Neural cell (in vitro differentiated cells): Measurements from ENCODE around the gene MRE11. TPM values are rescaled to one million over a fixed set of nuclear protein-coding genes. Genes with fewer than 3 reads are reported as not detected.

Source experiments
- H2AFZ ChIP-seq: fragments of 200-600, 300-800 bp; sonication (generic), shearing (Covaris generic); 2 replicates; pipeline ENCODE4 v1.6.0; 2014; ENCODE audit warnings: low read depth, mild to moderate bottlenecking, antibody characterized with exemption, low read length, moderate library complexity
- H3F3A ChIP-seq: fragments of 200-600 bp; shearing (Covaris generic); 2 replicates; pipeline ENCODE4 v1.6.1; 2016; ENCODE audit warnings: mild to moderate bottlenecking, moderate library complexity, mixed read lengths, antibody characterized with exemption, low read length; ENCODE audit not compliant: insufficient read depth, poor library complexity, severe bottlenecking
- H3K27ac ChIP-seq: fragments of 200-600, 300-800 bp; sonication (generic), shearing (Covaris generic); 2 replicates; pipeline ENCODE4 v1.5.1; 2014; ENCODE audit warnings: mild to moderate bottlenecking, low read length, moderate library complexity
- H3K27me3 ChIP-seq: fragments of 300-800, 200-600 bp; sonication (generic), shearing (Covaris generic); 2 replicates; pipeline ENCODE4 v1.6.0; 2014; ENCODE audit warnings: mild to moderate bottlenecking, low read depth, low read length, moderate library complexity; ENCODE audit not compliant: insufficient read depth
- H3K36me3 ChIP-seq: fragments of 300-800, 200-600 bp; sonication (generic), shearing (Covaris generic); 2 replicates; pipeline ENCODE4 v1.5.1; 2014; ENCODE audit warnings: mild to moderate bottlenecking, antibody characterized with exemption, low read length, moderate library complexity; ENCODE audit not compliant: insufficient read depth
- H3K4me2 ChIP-seq: fragments of 300-800, 200-600 bp; sonication (generic), shearing (Covaris generic); 2 replicates; pipeline ENCODE4 v1.6.0; 2014; ENCODE audit warnings: mild to moderate bottlenecking, low read length
- H3K4me3 ChIP-seq: fragments of 300-800, 200-600 bp; sonication (generic), shearing (Covaris generic); 2 replicates; pipeline ENCODE4 v1.5.1; 2014; ENCODE audit warnings: mild to moderate bottlenecking, low read length, moderate library complexity
- H3K79me2 ChIP-seq: fragments of 200-600 bp; shearing (Covaris generic); replicated peaks from 2 replicates; pipeline ENCODE4 v1.6.0; 2014; ENCODE audit warnings: mild to moderate bottlenecking, low read length, moderate library complexity; ENCODE audit not compliant: insufficient read depth
- H3K9ac ChIP-seq: fragments of 300-800, 200-600 bp; sonication (generic), shearing (Covaris generic); 2 replicates; pipeline ENCODE4 v1.6.1; 2016; ENCODE audit warnings: mild to moderate bottlenecking, low read length, mixed read lengths
- H3K9me2 ChIP-seq: fragments of 200-600 bp; shearing (Covaris generic); 2 replicates; pipeline ENCODE4 v1.6.1; 2016; ENCODE audit warnings: mild to moderate bottlenecking, low read length, mixed read lengths; ENCODE audit not compliant: insufficient read depth
- H3K9me3 ChIP-seq: fragments of 200-600, 300-800 bp; sonication (generic), shearing (Covaris generic); 2 replicates; pipeline ENCODE4 v1.6.1; 2016; ENCODE audit warnings: mild to moderate bottlenecking, mixed run types, low read length, moderate library complexity, mixed read lengths
- H4K20me1 ChIP-seq: fragments of 200-600 bp; shearing (Covaris generic); 2 replicates; pipeline ENCODE4 v1.6.1; 2016; ENCODE audit warnings: mild to moderate bottlenecking, mixed run types; ENCODE audit not compliant: insufficient read depth
- EP300 ChIP-seq: fragments of 450-650 bp; conservative IDR thresholded peaks from 2 replicates; pipeline ENCODE4 v1.6.1; 2014; ENCODE audit warnings: antibody characterized with exemption, mild to moderate bottlenecking, moderate library complexity; ENCODE audit not compliant: poor library complexity, severe bottlenecking
- EZH2 ChIP-seq: fragments of 200-600, 300-800 bp; shearing (Covaris generic), sonication (generic); IDR thresholded peaks from 2 replicates; pipeline ENCODE4 v1.6.1; 2014; ENCODE audit warnings: antibody characterized with exemption, low read length, borderline replicate concordance, mild to moderate bottlenecking; ENCODE audit not compliant: insufficient read depth, poor library complexity, severe bottlenecking
- MXI1 ChIP-seq: fragments of 450-650 bp; conservative IDR thresholded peaks from 2 replicates; pipeline ENCODE4 v1.6.1; 2014; ENCODE audit warnings: antibody characterized with exemption, mild to moderate bottlenecking; ENCODE audit not compliant: poor library complexity, severe bottlenecking
- POLR2AphosphoS5 ChIP-seq: IDR thresholded peaks from 2 replicates; pipeline ENCODE4 v1.6.1; 2012
- RAD21 ChIP-seq: fragments of 450-650 bp; conservative IDR thresholded peaks from 2 replicates; pipeline ENCODE4 v1.6.1; 2014; ENCODE audit warnings: antibody characterized with exemption, mild to moderate bottlenecking, moderate library complexity
- SMC3 ChIP-seq: fragments of 450-650 bp; conservative IDR thresholded peaks from 2 replicates; pipeline ENCODE4 v1.6.1; 2014; ENCODE audit warnings: antibody characterized with exemption, mild to moderate bottlenecking, moderate library complexity; ENCODE audit not compliant: poor library complexity
- TAF1 ChIP-seq: IDR thresholded peaks from 2 replicates; pipeline ENCODE4 v1.6.1; 2012; ENCODE audit warnings: low read depth
- polyA plus RNA-seq: library from polyadenylated mRNA; depleted of rRNA; stranded (reverse); fragments of >200 nt; gene quantifications from 2 replicates; pipeline ENCODE4 v1.2.3, GENCODE V29; 2014
- TF ChIP-seq, protein P1 (sequence below): fragments of 450-650 bp; IDR thresholded peaks from 2 replicates; pipeline ENCODE4 v1.5.1; 2014; ENCODE audit warnings: antibody characterized with exemption, mild to moderate bottlenecking, moderate library complexity; ENCODE audit not compliant: poor library complexity, severe bottlenecking
- TF ChIP-seq, protein P2 (sequence below): IDR thresholded peaks from 2 replicates; pipeline ENCODE4 v1.6.1; 2012; ENCODE audit warnings: borderline replicate concordance

The MRE11 gene
- polyA plus RNA-seq, 1 donor from 2014 or later: 5.1 TPM

DNA sequence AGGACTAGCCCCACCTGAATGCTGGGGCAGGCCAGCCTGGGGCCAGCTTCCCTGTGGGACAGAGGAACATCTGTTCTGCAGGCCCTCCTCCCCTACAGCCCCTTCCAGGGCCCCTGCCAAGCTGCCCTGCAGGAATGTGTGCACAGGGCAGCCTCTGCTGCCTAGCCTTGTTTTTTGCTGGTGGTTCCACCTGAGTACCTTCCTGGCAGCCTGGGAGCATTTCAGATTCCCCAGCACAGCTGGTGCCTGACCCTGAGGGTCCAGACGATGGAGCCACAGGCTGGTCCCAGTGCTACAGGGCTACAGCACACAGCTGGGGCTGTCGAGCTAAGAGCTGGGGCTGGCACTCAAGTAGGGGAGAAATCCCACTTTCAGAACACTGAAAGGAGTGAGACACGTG lies 70.1 kb downstream of the MRE11 start:
- H3K36me3 ChIP-seq: peaks cover 5% of the 10 kb centered on the region

DNA sequence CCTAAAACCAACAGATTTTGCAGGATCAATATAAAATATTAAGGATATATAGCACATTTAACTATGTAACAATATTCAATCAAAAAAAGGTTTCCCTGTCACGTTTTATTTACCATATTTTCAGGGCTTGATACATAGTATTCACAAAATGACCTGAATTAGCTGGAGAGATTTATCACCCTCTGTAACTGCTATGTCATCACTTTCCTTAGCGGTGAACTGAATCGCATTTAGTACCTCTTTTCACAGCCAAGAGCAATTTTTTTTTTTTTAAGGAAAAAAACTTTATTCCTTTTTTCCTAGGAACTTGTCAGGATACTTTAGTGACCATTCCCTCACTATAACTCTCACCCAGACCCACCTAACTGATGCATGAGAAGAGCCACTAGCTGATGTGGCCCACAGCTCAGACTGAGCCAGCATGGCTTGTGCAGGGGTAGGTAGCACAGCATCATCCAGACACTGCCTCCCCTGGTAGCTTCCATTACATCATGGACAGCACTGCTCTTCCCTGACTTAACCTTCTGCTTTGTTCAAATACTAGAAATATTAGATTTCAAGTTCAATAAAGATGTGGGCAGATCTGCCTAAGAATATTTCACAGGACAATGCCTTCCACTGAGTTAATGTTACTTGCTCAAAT lies 75.4 kb downstream of the MRE11 start:
- no peaks in the 10 kb centered on the region for H4K20me1 ChIP-seq
- no peaks in the 10 kb centered on the region for H3F3A ChIP-seq
- H3K36me3 ChIP-seq: no peaks in the 10 kb centered on the region
- H3K4me3 ChIP-seq: no peak overlapping the region
- H2AFZ ChIP-seq: no peak overlapping the region
- no peak overlapping the region for H3K9ac ChIP-seq
- no peak overlapping the region for H3K4me2 ChIP-seq
- no peaks in the 10 kb centered on the region for H3K27me3 ChIP-seq
- H3K9me2 ChIP-seq: no peaks in the 10 kb centered on the region
- TF ChIP-seq SMC3 (no peak), MXI1 (no peak), TAF1 (no peak), POLR2AphosphoS5 (no peak), RAD21 (no peak), EZH2 (no peak), EP300 (no peak)
- TF ChIP-seq, protein P1, sequence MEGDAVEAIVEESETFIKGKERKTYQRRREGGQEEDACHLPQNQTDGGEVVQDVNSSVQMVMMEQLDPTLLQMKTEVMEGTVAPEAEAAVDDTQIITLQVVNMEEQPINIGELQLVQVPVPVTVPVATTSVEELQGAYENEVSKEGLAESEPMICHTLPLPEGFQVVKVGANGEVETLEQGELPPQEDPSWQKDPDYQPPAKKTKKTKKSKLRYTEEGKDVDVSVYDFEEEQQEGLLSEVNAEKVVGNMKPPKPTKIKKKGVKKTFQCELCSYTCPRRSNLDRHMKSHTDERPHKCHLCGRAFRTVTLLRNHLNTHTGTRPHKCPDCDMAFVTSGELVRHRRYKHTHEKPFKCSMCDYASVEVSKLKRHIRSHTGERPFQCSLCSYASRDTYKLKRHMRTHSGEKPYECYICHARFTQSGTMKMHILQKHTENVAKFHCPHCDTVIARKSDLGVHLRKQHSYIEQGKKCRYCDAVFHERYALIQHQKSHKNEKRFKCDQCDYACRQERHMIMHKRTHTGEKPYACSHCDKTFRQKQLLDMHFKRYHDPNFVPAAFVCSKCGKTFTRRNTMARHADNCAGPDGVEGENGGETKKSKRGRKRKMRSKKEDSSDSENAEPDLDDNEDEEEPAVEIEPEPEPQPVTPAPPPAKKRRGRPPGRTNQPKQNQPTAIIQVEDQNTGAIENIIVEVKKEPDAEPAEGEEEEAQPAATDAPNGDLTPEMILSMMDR: no peak
- TF ChIP-seq, protein P2, sequence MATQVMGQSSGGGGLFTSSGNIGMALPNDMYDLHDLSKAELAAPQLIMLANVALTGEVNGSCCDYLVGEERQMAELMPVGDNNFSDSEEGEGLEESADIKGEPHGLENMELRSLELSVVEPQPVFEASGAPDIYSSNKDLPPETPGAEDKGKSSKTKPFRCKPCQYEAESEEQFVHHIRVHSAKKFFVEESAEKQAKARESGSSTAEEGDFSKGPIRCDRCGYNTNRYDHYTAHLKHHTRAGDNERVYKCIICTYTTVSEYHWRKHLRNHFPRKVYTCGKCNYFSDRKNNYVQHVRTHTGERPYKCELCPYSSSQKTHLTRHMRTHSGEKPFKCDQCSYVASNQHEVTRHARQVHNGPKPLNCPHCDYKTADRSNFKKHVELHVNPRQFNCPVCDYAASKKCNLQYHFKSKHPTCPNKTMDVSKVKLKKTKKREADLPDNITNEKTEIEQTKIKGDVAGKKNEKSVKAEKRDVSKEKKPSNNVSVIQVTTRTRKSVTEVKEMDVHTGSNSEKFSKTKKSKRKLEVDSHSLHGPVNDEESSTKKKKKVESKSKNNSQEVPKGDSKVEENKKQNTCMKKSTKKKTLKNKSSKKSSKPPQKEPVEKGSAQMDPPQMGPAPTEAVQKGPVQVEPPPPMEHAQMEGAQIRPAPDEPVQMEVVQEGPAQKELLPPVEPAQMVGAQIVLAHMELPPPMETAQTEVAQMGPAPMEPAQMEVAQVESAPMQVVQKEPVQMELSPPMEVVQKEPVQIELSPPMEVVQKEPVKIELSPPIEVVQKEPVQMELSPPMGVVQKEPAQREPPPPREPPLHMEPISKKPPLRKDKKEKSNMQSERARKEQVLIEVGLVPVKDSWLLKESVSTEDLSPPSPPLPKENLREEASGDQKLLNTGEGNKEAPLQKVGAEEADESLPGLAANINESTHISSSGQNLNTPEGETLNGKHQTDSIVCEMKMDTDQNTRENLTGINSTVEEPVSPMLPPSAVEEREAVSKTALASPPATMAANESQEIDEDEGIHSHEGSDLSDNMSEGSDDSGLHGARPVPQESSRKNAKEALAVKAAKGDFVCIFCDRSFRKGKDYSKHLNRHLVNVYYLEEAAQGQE: no peak
- no peaks in the 10 kb centered on the region for H3K9me3 ChIP-seq
- no peaks in the 10 kb centered on the region for H3K79me2 ChIP-seq
- no peak overlapping the region for H3K27ac ChIP-seq

More for the DNA sequence above, 70.1 kb downstream of the MRE11 start:
- Histone ChIP-seq H3K9me2 (no peaks in the 10 kb centered on the region), H3K27me3 (no peaks in the 10 kb centered on the region), H2AFZ (no peak overlapping the region), H3K27ac (no peak overlapping the region), H3K79me2 (no peaks in the 10 kb centered on the region), H3K9me3 (no peaks in the 10 kb centered on the region), H4K20me1 (no peaks in the 10 kb centered on the region), H3K4me2 (no peak overlapping the region), H3F3A (no peaks in the 10 kb centered on the region), H3K9ac (no peak overlapping the region), H3K4me3 (no peak overlapping the region)
- TF ChIP-seq RAD21 (no peak), MXI1 (no peak), EZH2 (no peak), SMC3 (no peak), POLR2AphosphoS5 (no peak), TAF1 (no peak), EP300 (no peak)
- TF ChIP-seq, protein P2: no peak
- TF ChIP-seq, protein P1: no peak
